D721Med (cell line): ENCODE measurements around the gene MTUS2.

Experiments
- DNase-seq: peaks from one replicate; pipeline ENCODE4 v3.0.0; 2011; ENCODE audit warnings: low spot score; ENCODE audit not compliant: insufficient read length
- FAIRE-seq: peaks from 2 replicates; lab custom pipeline; 2011; peaks lifted over from hg19 to GRCh38; lab: Jason Lieb, UNC
- CTCF ChIP-seq: IDR thresholded peaks from 2 replicates; pipeline ENCODE4 v1.5.1; 2012; ENCODE audit warnings: mild to moderate bottlenecking, control low read depth; ENCODE audit not compliant: insufficient read depth; ENCODE audit errors: missing control alignments

The MTUS2 gene

GRCh38 chr13:29254626-29255370, 434.7 kb downstream of the MTUS2 start:
- no peak for DNase-seq
- TF ChIP-seq CTCF = no peak
- no peak for FAIRE-seq

- DNase-seq = no peak
- FAIRE-seq = no peak
- no peak for TF ChIP-seq CTCF
Observed at GRCh38 chr13:29255567-29255966, 435.4 kb downstream of the MTUS2 start.

GRCh38 chr13:29260684-29261083, 440.5 kb downstream of the MTUS2 start:
- TF ChIP-seq CTCF = no peak
- DNase-seq (no peak), FAIRE-seq (no peak)

GRCh38 chr13:29266261-29266660, 446.1 kb downstream of the MTUS2 start:
- no peak for TF ChIP-seq CTCF
- FAIRE-seq = no peak

GRCh38 chr13:29266756-29267733, 446.9 kb downstream of the MTUS2 start:
- no peak for TF ChIP-seq CTCF
- no peak for DNase-seq
- no peak for FAIRE-seq

More at GRCh38 chr13:29266261-29266660, 446.1 kb downstream of the MTUS2 start:
- DNase-seq = no peak

- DNase-seq (no peak), FAIRE-seq (no peak)
- no peak for TF ChIP-seq CTCF
Observed at GRCh38 chr13:29270271-29270985, 450.3 kb downstream of the MTUS2 start.
